Left hindlimb (tissue), 1 donor: ENCODE results near the gene FOXC1.

Experiments
- DNase-seq: peaks from one replicate; pipeline ENCODE4 v3.0.0-alpha.2; 2018

Gene FOXC1

GRCh38 chr6:1600063-1600763 lies 9.5 kb upstream of the FOXC1 start:
- DNase-seq: no peak

- no peak for DNase-seq
These were observed 9.0 kb upstream of the FOXC1 start for GRCh38 chr6:1600764-1601157.

GRCh38 chr6:1601158-1602048 lies 8.3 kb upstream of the FOXC1 start:
- DNase-seq: no peak

GRCh38 chr6:1602049-1602713 lies 7.5 kb upstream of the FOXC1 start:
- no peak for DNase-seq

- DNase-seq: peak; percentile 38
These were observed 6.0 kb upstream of the FOXC1 start for GRCh38 chr6:1603708-1604107.

GRCh38 chr6:1604158-1605003 lies 5.3 kb upstream of the FOXC1 start:
- peak; percentile 77 for DNase-seq

GRCh38 chr6:1605004-1605892 lies 4.5 kb upstream of the FOXC1 start:
- DNase-seq: peak; percentile 44

- DNase-seq: peak; percentile 56
These were observed 3.6 kb upstream of the FOXC1 start for GRCh38 chr6:1605893-1606779.

GRCh38 chr6:1606780-1607515 lies 2.8 kb upstream of the FOXC1 start:
- peak; percentile 45 for DNase-seq

GRCh38 chr6:1607516-1608221 lies 2.0 kb upstream of the FOXC1 start:
- peak; percentile 50 for DNase-seq

GRCh38 chr6:1608222-1609040 lies 1.3 kb upstream of the FOXC1 start:
- peak; percentile 50 for DNase-seq

- DNase-seq: peak; percentile 80
These were observed 571 bp upstream of the FOXC1 start for GRCh38 chr6:1609041-1609647.

- DNase-seq: peak; percentile 55
These were observed 994 bp downstream of the FOXC1 start for GRCh38 chr6:1610497-1611321.

- DNase-seq: no peak
These were observed 1.5 kb downstream of the FOXC1 start for GRCh38 chr6:1611322-1611571.

- DNase-seq: peak; percentile 50
These were observed 2.0 kb downstream of the FOXC1 start for GRCh38 chr6:1611572-1612298.

GRCh38 chr6:1612299-1612973 lies 2.7 kb downstream of the FOXC1 start:
- peak; percentile 15 for DNase-seq
